ENCODE measurements around the gene BCAP29. TPM values are rescaled to one million over a fixed set of nuclear protein-coding genes. Genes with fewer than 3 reads are reported as not detected.

BCAP29 gene
- total and polyA plus RNA-seq, 9 of the 15 experiments (the other 6 are each of a cell fraction or from before 2014, with no cell fraction given) = 63.4 to 137 (median 79.7) TPM

GRCh38 chr7:107622894-107623293, 42.8 kb downstream of the BCAP29 start:
- DNase-seq (ENCODE audit: extremely low read depth in 1 of 4, low spot score in 3 of 4) (no peak), ATAC-seq (peak; percentile 28; the same call in 2 of the 3 replicates), FAIRE-seq (no peak)
- Histone ChIP-seq H3K9ac (ENCODE audit: insufficient read depth in 1 of 2, low read depth in 2 of 2, low read length in 2 of 2) (no peak overlapping the region), H3K9me1 (ENCODE audit: control insufficient read depth, insufficient read depth, low read length) (no peaks in the 10 kb centered on the region), H3K4me3 (no peak overlapping the region), H3K4me2 (ENCODE audit: insufficient read depth, low read length) (no peak overlapping the region), H3K4me1 (replicated peaks in 1 of 2; ENCODE audit: control insufficient read depth in 2 of 2, insufficient read depth in 2 of 2, low read length in 2 of 2) (no peaks in the 10 kb centered on the region), H3K27ac (ENCODE audit: extremely low read depth, low read depth, low read length) (no peak overlapping the region), H3K36me3 (ENCODE audit: control insufficient read depth, insufficient read depth, low read length) (peaks cover 42% of the 10 kb centered on the region; the same call in 2 of the 3 replicates), H4K20me1 (replicated peaks; ENCODE audit: control insufficient read depth, insufficient read depth, low read length) (no peaks in the 10 kb centered on the region), H3K27me3 (ENCODE audit: control insufficient read depth in 2 of 2, insufficient read depth in 2 of 2, low read length in 2 of 2) (no peaks in the 10 kb centered on the region), H3K9me3 (replicated peaks; ENCODE audit: control insufficient read depth, insufficient read depth, low read depth, low read length) (no peaks in the 10 kb centered on the region), H2AFZ (ENCODE audit: low read depth, low read length) (no peak overlapping the region), H3K79me2 (ENCODE audit: control insufficient read depth, insufficient read depth, low read length) (no peaks in the 10 kb centered on the region)
- 59% methylated on average over 2 of the region's 2 CpGs for WGBS (ENCODE audit: insufficient coverage, low coverage, missing lambda C conversion rate)
- no peak for TF ChIP-seq HNRNPL (IDR thresholded peaks at IDR 0.05; ENCODE audit: low read depth, low read length)
- ChIA-PET POLR2A (interaction anchor here (0.7 to 0.8 kb wide), 2 partner anchors 15 to 643 kb away, joined by 3 to 5 read pairs; no protein-coding TSS in a partner anchor), CTCF (ENCODE audit: low intra/inter-chr PET ratio) (no interaction called here)
- intact Hi-C loops (cut with micrococcal nuclease) = loop anchor here (10.0 kb wide), 1 partner anchor 252 kb away; no protein-coding TSS in a partner anchor
- BruUV-seq (replicated peaks) = no TSS peak
- in situ Hi-C loops (cut with MboI) = no loop called here

- intact Hi-C loops (cut with micrococcal nuclease) = loop anchor here (10.0 kb wide), 1 partner anchor 248 kb away; no protein-coding TSS in a partner anchor
- H3K9me3 ChIP-seq (replicated peaks; ENCODE audit: control insufficient read depth, insufficient read depth, low read depth, low read length) = no peaks in the 10 kb centered on the region
- FAIRE-seq (no peak), DNase-seq (ENCODE audit: extremely low read depth in 1 of 4, low spot score in 3 of 4) (no peak), ATAC-seq (no peak)
- no peaks in the 10 kb centered on the region for H3K4me1 ChIP-seq (replicated peaks in 1 of 2; ENCODE audit: control insufficient read depth in 2 of 2, insufficient read depth in 2 of 2, low read length in 2 of 2)
- 59% methylated on average over 4 of the region's 4 CpGs for WGBS (ENCODE audit: insufficient coverage, low coverage, missing lambda C conversion rate)
- H3K27ac ChIP-seq (ENCODE audit: extremely low read depth, low read depth, low read length) = no peak overlapping the region
- no peaks in the 10 kb centered on the region for H3K9me1 ChIP-seq (ENCODE audit: control insufficient read depth, insufficient read depth, low read length)
- no peaks in the 10 kb centered on the region for H3K27me3 ChIP-seq (ENCODE audit: control insufficient read depth in 2 of 2, insufficient read depth in 2 of 2, low read length in 2 of 2)
- no peak overlapping the region for H2AFZ ChIP-seq (ENCODE audit: low read depth, low read length)
- no peak overlapping the region for H3K4me2 ChIP-seq (ENCODE audit: insufficient read depth, low read length)
- no peak overlapping the region for H3K4me3 ChIP-seq
- H3K9ac ChIP-seq (ENCODE audit: insufficient read depth in 1 of 2, low read depth in 2 of 2, low read length in 2 of 2) = no peak overlapping the region
- H3K36me3 ChIP-seq (ENCODE audit: control insufficient read depth, insufficient read depth, low read length) = peaks cover 13% of the 10 kb centered on the region; the same call in 1 of the 3 replicates
- ChIA-PET CTCF (ENCODE audit: low intra/inter-chr PET ratio) (no interaction called here), POLR2A (interaction anchor here (0.6 to 1.4 kb wide), 2 partner anchors 9 to 269 kb away, joined by 3 read pairs; no protein-coding TSS in a partner anchor)
- no peaks in the 10 kb centered on the region for H3K79me2 ChIP-seq (ENCODE audit: control insufficient read depth, insufficient read depth, low read length)
- BruUV-seq (replicated peaks) = no TSS peak
- H4K20me1 ChIP-seq (replicated peaks; ENCODE audit: control insufficient read depth, insufficient read depth, low read length) = no peaks in the 10 kb centered on the region
- in situ Hi-C loops (cut with MboI) = no loop called here
- TF ChIP-seq ADNP (tag; IDR thresholded peaks at IDR 0.05) = no peak
- TF ChIP-seq ZNF184 (CRISPR knock-in tag; IDR thresholded peaks at IDR 0.05) = no peak
- 0 out of 2 replicates have a peak, but pooled peaks have one; percentile 29 for TF ChIP-seq BCOR (IDR thresholded peaks at IDR 0.05)
- no peak for TF ChIP-seq PHF21A (IDR thresholded peaks at IDR 0.05; ENCODE audit: borderline replicate concordance, low read depth)
- TF ChIP-seq ELF2 (CRISPR knock-in tag; IDR thresholded peaks at IDR 0.05) = no peak
- TF ChIP-seq ZNF280A (IDR thresholded peaks at IDR 0.05; ENCODE audit: low read depth, partially characterized antibody) = no peak
- no peak for TF ChIP-seq ZNF584 (CRISPR knock-in tag; IDR thresholded peaks at IDR 0.05; ENCODE audit: low read depth)
- TF ChIP-seq TAF9B (IDR thresholded peaks at IDR 0.05; ENCODE audit: partially characterized antibody) = no peak
- no peak for TF ChIP-seq ZHX1 (conservative IDR thresholded peaks at IDR 0.05; ENCODE audit: low read length)
- TF ChIP-seq POLR2AphosphoS5 (IDR thresholded peaks at IDR 0.05; ENCODE audit: control insufficient read depth, insufficient read depth, low read depth, low read length) = no peak
- no peak for TF ChIP-seq SETDB1 (IDR thresholded peaks at IDR 0.05; ENCODE audit: low read length)
These were observed 47.0 kb downstream of the BCAP29 start for GRCh38 chr7:107627002-107627401.
